Stomach (tissue), 9 donors: ENCODE measurements around the gene KRTAP10-6. TPM values are rescaled to one million over a fixed set of nuclear protein-coding genes. Genes with fewer than 3 reads are reported as not detected.

ENCODE experiments used
- DNase-seq, 2 donors: peaks; one replicate each; pipeline versions ENCODE4 v3.0.0 to v3.0.0-alpha.2; 2013 to 2019
- H3K27ac ChIP-seq, 5 donors: fragments of 200-600 bp in 4 of 5; sonication (generic) in 4 of 5; one replicate each; pipeline ENCODE4 v1.5.1; 2013 to 2019; ENCODE audit warnings: mild to moderate bottlenecking in 1 of 5, moderate library complexity in 1 of 5
- H3K27me3 ChIP-seq, 3 donors: fragments of 200-600 bp; sonication (generic); one replicate each; pipeline ENCODE4 v1.5.1; 2017 to 2019; ENCODE audit warnings: mixed run types in 1 of 3
- H3K36me3 ChIP-seq, 4 donors: fragments of 200-600 bp; sonication (generic); 1 replicate in 3 of 4; 2 replicates in 1 of 4; pipeline ENCODE4 v1.5.1; 2016 to 2019
- H3K4me1 ChIP-seq, 4 donors: fragments of 200-600 bp; sonication (generic); one replicate each; pipeline ENCODE4 v1.5.1; 2016 to 2019
- H3K4me3 ChIP-seq, 4 donors: fragments of 200-600 bp; sonication (generic) in 3 of 4; one replicate each; pipeline ENCODE4 v1.5.1; 2016 to 2019; ENCODE audit warnings: mild to moderate bottlenecking in 1 of 4
- H3K9me3 ChIP-seq, 4 donors: fragments of 200-600 bp; sonication (generic); one replicate each; pipeline ENCODE4 v1.5.1; 2016 to 2019
- CTCF ChIP-seq, 7 experiments: fragments of 450-650 bp in 4 of 7; fragments of 200-600 bp in 3 of 7; sonication (generic) in 3 of 7; IDR thresholded peaks; one replicate each; pipeline ENCODE4 v1.5.1; 2016 to 2019; ENCODE audit warnings: antibody characterized with exemption in 7 of 7, control low read depth in 2 of 7, mild to moderate bottlenecking in 1 of 7
- EP300 ChIP-seq: sonication (generic); formaldehyde crosslinking; IDR thresholded peaks from one replicate; pipeline ENCODE4 v1.6.1; 2017; ENCODE audit warnings: antibody characterized with exemption
- POLR2A ChIP-seq, 4 donors: fragments of 450-650 bp; IDR thresholded peaks; one replicate each; pipeline ENCODE4 v1.6.1; 2016; ENCODE audit warnings: antibody characterized with exemption in 4 of 4, control low read depth in 2 of 4, mild to moderate bottlenecking in 1 of 4, moderate library complexity in 1 of 4
- POLR2AphosphoS5 ChIP-seq, 3 donors: sonication (generic); formaldehyde crosslinking; IDR thresholded peaks; one replicate each; pipeline ENCODE4 v1.6.1; 2016; ENCODE audit warnings: antibody characterized with exemption in 3 of 3
- WGBS, 5 donors: extraction: QIAGEN DNeasy Blood & Tissue Kit in 3 of 5; methylation state at CpG; one replicate each; pipeline versions ENCODE4 v1.1.5 to v1.1.7; 2013 to 2018; 5-methylcytosine and 5-hydroxymethylcytosine counted together
- intact Hi-C: fragments of 100-400 bp; cut with DNase I; formaldehyde crosslinking; loops from one replicate; pipeline ENCODE4 v1.15.1; 2023; ENCODE audit warnings: low total_unique reads
- polyA plus RNA-seq, 3 donors: library from polyadenylated mRNA; stranded (reverse); fragments of 200-250 nt; gene quantifications; one replicate each; pipeline ENCODE4 v1.2.3, GENCODE V29; 2013
- total RNA-seq, 5 donors: library from RNA; depleted of rRNA; stranded (reverse); fragments of >200 nt; gene quantifications; one replicate each; pipeline versions ENCODE4 v1.1.0 to v1.2.3, GENCODE V29; 2014 to 2016
- donor health status: healthy with polysubstance abuse.
- donor health status: Bipolar disorder and iron deficiency.
- donor health status: healthy.

Gene KRTAP10-6
- total and polyA plus RNA-seq, 8 donors: not detected

- peak in 1 of 2 donors; percentile 21 for DNase-seq
- Histone ChIP-seq H3K27ac (no peak overlapping the region), H3K4me1 (peaks cover 0 to 9% (median 9%) of the 10 kb centered on the region in 4 donors), H3K4me3 (no peak overlapping the region), H3K27me3 (peaks cover 0 to 44% (median 5%) of the 10 kb centered on the region in 3 donors), H3K36me3 (no peaks in the 10 kb centered on the region), H3K9me3 (peaks cover 0 to 23% (median 6%) of the 10 kb centered on the region in 4 donors)
- WGBS, 5 donors: 48 to 60% (median 52%) methylated on average over 5 of the region's 5 CpGs
- intact Hi-C loops: no loop called here
- no peak for TF ChIP-seq EP300
- no peak for TF ChIP-seq CTCF (IDR thresholded peaks at IDR 0.05)
- TF ChIP-seq POLR2AphosphoS5 (IDR thresholded peaks at IDR 0.05): no peak
- TF ChIP-seq POLR2A (IDR thresholded peaks at IDR 0.05): no peak
Measured at GRCh38 chr21:44547656-44548331, 44.5 kb downstream of the KRTAP10-6 start.

GRCh38 chr21:44544566-44544965 is 47.7 kb downstream of the KRTAP10-6 start:
- DNase-seq: no peak
- H3K27me3 ChIP-seq: peaks cover 0 to 22% (median 5%) of the 10 kb centered on the region in 3 donors
- H3K4me1 ChIP-seq: peaks cover 0 to 9% (median 9%) of the 10 kb centered on the region in 4 donors
- intact Hi-C loops: no loop called here
- H3K27ac ChIP-seq: no peak overlapping the region
- no peak overlapping the region for H3K4me3 ChIP-seq
- H3K9me3 ChIP-seq: peaks cover 0 to 31% (median 13%) of the 10 kb centered on the region in 4 donors
- 52 to 79% (median 74%) methylated on average over 3 of the region's 3 CpGs for WGBS, 5 donors
- TF ChIP-seq POLR2AphosphoS5 (IDR thresholded peaks at IDR 0.05): no peak
- H3K36me3 ChIP-seq: no peaks in the 10 kb centered on the region

GRCh38 chr21:44542716-44543115 is 49.6 kb downstream of the KRTAP10-6 start:
- DNase-seq: no peak
- Histone ChIP-seq H3K4me1 (no peaks in the 10 kb centered on the region), H3K27me3 (peaks cover 0 to 31% (median 6%) of the 10 kb centered on the region in 3 donors), H3K4me3 (no peak overlapping the region), H3K36me3 (no peaks in the 10 kb centered on the region), H3K9me3 (peaks cover 0 to 31% (median 13%) of the 10 kb centered on the region in 4 donors), H3K27ac (no peak overlapping the region)
- intact Hi-C loops: no loop called here
- 75 to 90% (median 84%) methylated on average over 1 of the region's 1 CpG for WGBS, 5 donors
- TF ChIP-seq POLR2A (IDR thresholded peaks at IDR 0.05) (no peak), CTCF (IDR thresholded peaks at IDR 0.05) (no peak), EP300 (no peak), POLR2AphosphoS5 (IDR thresholded peaks at IDR 0.05) (no peak)

Other genes starting within 250 kb of the KRTAP10-6 start
- gene TRPM2, start 238.9 kb downstream of the KRTAP10-6 start, total RNA-seq: 10 to 100 TPM in 1 of 5 donors, 1 to 10 TPM in 4; 1.3 to 10.3 (median 3.5) TPM
- 1 to 10 TPM; 1.9 to 2.7 (median 1.9) TPM for gene TRPM2, start 238.9 kb downstream of the KRTAP10-6 start, polyA plus RNA-seq
- gene LRRC3, start 137.0 kb downstream of the KRTAP10-6 start, total RNA-seq: 1 to 10 TPM; 1.2 to 8.0 (median 5.5) TPM
- 1 to 10 TPM in 2 of 3 donors, under 1 TPM in 1; 0.76 to 1.3 (median 1.3) TPM for gene LRRC3, start 137.0 kb downstream of the KRTAP10-6 start, polyA plus RNA-seq
- gene KRTAP10-1, start 52.3 kb downstream of the KRTAP10-6 start, total RNA-seq: not detected
- gene KRTAP10-1, start 52.3 kb downstream of the KRTAP10-6 start, polyA plus RNA-seq: not detected
- not detected for gene KRTAP10-2, start 41.0 kb downstream of the KRTAP10-6 start, total RNA-seq
- not detected for gene KRTAP10-2, start 41.0 kb downstream of the KRTAP10-6 start, polyA plus RNA-seq
- not detected for gene KRTAP10-3, start 33.7 kb downstream of the KRTAP10-6 start, total RNA-seq
- not detected for gene KRTAP10-3, start 33.7 kb downstream of the KRTAP10-6 start, polyA plus RNA-seq
- gene KRTAP10-4, start 18.8 kb downstream of the KRTAP10-6 start, total RNA-seq: not detected
- gene KRTAP10-4, start 18.8 kb downstream of the KRTAP10-6 start, polyA plus RNA-seq: not detected
- not detected for gene KRTAP10-5, start 11.9 kb downstream of the KRTAP10-6 start, total RNA-seq
- under 1 TPM in 1 of 3 donors, not detected in 2; 0.10 TPM for gene KRTAP10-5, start 11.9 kb downstream of the KRTAP10-6 start, polyA plus RNA-seq
- not detected for gene KRTAP10-7, start 8.1 kb upstream of the KRTAP10-6 start, total RNA-seq
- not detected for gene KRTAP10-7, start 8.1 kb upstream of the KRTAP10-6 start, polyA plus RNA-seq
- gene KRTAP10-8, start 19.6 kb upstream of the KRTAP10-6 start, total RNA-seq: not detected
- gene KRTAP10-8, start 19.6 kb upstream of the KRTAP10-6 start, polyA plus RNA-seq: not detected
- gene KRTAP10-9, start 34.6 kb upstream of the KRTAP10-6 start, total RNA-seq: not detected
- gene KRTAP10-9, start 34.6 kb upstream of the KRTAP10-6 start, polyA plus RNA-seq: not detected
- gene KRTAP10-10, start 44.9 kb upstream of the KRTAP10-6 start, total RNA-seq: not detected
- gene KRTAP10-10, start 44.9 kb upstream of the KRTAP10-6 start, polyA plus RNA-seq: not detected
- gene KRTAP10-11, start 53.9 kb upstream of the KRTAP10-6 start, total RNA-seq: not detected
- not detected for gene KRTAP10-11, start 53.9 kb upstream of the KRTAP10-6 start, polyA plus RNA-seq
- gene KRTAP12-4, start 62.2 kb upstream of the KRTAP10-6 start, total RNA-seq: not detected
- not detected for gene KRTAP12-4, start 62.2 kb upstream of the KRTAP10-6 start, polyA plus RNA-seq
- not detected for gene KRTAP12-3, start 65.4 kb upstream of the KRTAP10-6 start, total RNA-seq
- gene KRTAP12-3, start 65.4 kb upstream of the KRTAP10-6 start, polyA plus RNA-seq: not detected
- gene KRTAP12-2, start 74.4 kb upstream of the KRTAP10-6 start, total RNA-seq: not detected
- gene KRTAP12-2, start 74.4 kb upstream of the KRTAP10-6 start, polyA plus RNA-seq: not detected
- 1 to 10 TPM in 1 of 5 donors, not detected in 4; 2.0 TPM for gene KRTAP12-1, start 89.7 kb upstream of the KRTAP10-6 start, total RNA-seq
- gene KRTAP12-1, start 89.7 kb upstream of the KRTAP10-6 start, polyA plus RNA-seq: not detected
- not detected for gene KRTAP10-12, start 104.7 kb upstream of the KRTAP10-6 start, total RNA-seq
- gene KRTAP10-12, start 104.7 kb upstream of the KRTAP10-6 start, polyA plus RNA-seq: not detected
- gene TSPEAR, start 119.1 kb upstream of the KRTAP10-6 start, total RNA-seq: under 1 TPM in 2 of 5 donors, not detected in 3; 0.18 to 0.29 TPM
- under 1 TPM in 2 of 3 donors, not detected in 1; 0.05 to 0.06 TPM for gene TSPEAR, start 119.1 kb upstream of the KRTAP10-6 start, polyA plus RNA-seq
- 100 to 1,000 TPM in 1 of 5 donors, 10 to 100 TPM in 4; 56.5 to 116 (median 78.2) TPM for gene UBE2G2, start 209.3 kb upstream of the KRTAP10-6 start, total RNA-seq
- gene UBE2G2, start 209.3 kb upstream of the KRTAP10-6 start, polyA plus RNA-seq: 10 to 100 TPM; 30.6 to 33.7 (median 32.7) TPM
- gene SUMO3, start 225.6 kb upstream of the KRTAP10-6 start, total RNA-seq: 10 to 100 TPM; 29.5 to 80.1 (median 42.0) TPM
- 10 to 100 TPM; 36.4 to 95.9 (median 78.1) TPM for gene SUMO3, start 225.6 kb upstream of the KRTAP10-6 start, polyA plus RNA-seq